PC-3 (cell line): Measurements from ENCODE around the gene DCAF4.

Experiments
- EZH2 ChIP-seq: fragments of 300-600 bp; sonication (generic); IDR thresholded peaks from one replicate; pipeline ENCODE4 v1.6.1; 2017; ENCODE audit warnings: antibody characterized with exemption, mild to moderate bottlenecking, low read length; ENCODE audit not compliant: unreplicated experiment
- EZH2phosphoT487 ChIP-seq: fragments of 300-600 bp; sonication (generic); IDR thresholded peaks from 2 replicates; pipeline ENCODE4 v1.6.1; 2018; ENCODE audit warnings: mild to moderate bottlenecking, antibody characterized with exemption, low read length, borderline replicate concordance
- TF ChIP-seq, protein P1 (sequence below): fragments of 300-600 bp; sonication (generic); conservative IDR thresholded peaks from 2 replicates; pipeline ENCODE4 v1.5.1; 2017; ENCODE audit warnings: antibody characterized with exemption, low read depth, mild to moderate bottlenecking, low read length

DNA sequence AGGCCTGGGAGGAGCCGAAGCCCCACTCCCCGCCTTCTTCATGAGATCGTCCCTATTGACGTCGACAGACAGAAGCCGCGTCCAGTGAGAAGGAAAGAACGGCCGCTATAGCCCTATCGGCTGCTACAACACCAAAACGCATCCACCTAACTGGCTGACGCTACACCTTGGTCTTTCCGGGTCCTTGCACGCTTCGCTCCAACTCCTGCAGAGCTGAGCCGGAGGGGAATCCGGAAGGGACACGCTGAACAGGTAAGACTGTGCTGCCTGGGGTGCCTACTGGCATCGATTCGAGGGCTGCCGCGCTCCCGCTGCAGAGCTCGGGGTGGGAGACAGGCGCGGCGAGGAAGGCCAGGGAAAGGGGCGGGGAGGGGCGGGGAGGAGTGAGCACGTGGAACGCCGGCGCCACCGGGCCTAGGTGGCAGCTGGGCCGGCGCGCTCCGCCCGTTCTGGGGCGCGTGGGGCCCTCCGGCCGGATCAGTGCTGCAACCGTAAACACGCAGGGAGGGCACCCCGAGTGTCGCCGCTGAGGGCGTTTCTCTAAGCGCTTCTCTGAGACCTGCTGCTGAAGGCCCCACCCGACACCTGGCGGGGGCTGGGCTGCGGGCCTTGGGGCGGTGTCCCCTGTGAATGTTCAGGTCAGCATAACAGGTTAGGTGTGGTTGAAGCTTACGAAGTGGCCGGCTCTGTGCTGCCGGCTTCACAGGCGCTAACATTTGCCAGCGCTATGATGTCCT lies at the start of gene DCAF4:
- TF ChIP-seq, protein P1, sequence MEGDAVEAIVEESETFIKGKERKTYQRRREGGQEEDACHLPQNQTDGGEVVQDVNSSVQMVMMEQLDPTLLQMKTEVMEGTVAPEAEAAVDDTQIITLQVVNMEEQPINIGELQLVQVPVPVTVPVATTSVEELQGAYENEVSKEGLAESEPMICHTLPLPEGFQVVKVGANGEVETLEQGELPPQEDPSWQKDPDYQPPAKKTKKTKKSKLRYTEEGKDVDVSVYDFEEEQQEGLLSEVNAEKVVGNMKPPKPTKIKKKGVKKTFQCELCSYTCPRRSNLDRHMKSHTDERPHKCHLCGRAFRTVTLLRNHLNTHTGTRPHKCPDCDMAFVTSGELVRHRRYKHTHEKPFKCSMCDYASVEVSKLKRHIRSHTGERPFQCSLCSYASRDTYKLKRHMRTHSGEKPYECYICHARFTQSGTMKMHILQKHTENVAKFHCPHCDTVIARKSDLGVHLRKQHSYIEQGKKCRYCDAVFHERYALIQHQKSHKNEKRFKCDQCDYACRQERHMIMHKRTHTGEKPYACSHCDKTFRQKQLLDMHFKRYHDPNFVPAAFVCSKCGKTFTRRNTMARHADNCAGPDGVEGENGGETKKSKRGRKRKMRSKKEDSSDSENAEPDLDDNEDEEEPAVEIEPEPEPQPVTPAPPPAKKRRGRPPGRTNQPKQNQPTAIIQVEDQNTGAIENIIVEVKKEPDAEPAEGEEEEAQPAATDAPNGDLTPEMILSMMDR = no peak
- TF ChIP-seq EZH2phosphoT487 (no peak; the same call in 1 of the 2 replicates), EZH2 (no peak)
